Loucy (cell line): ENCODE measurements around the gene IFNB1.
A peak's percentile ranks its signal among the peaks of the same experiment; 100 is the strongest.

ENCODE experiments used
- H2AFZ ChIP-seq: fragments of 200-600 bp; sonication (generic); 2 replicates; pipeline ENCODE4 v1.6.0; 2016; ENCODE audit warnings: antibody characterized with exemption, mild to moderate bottlenecking, low read length, moderate library complexity
- H3F3A ChIP-seq: fragments of 200-600 bp; 2 replicates; pipeline ENCODE4 v1.6.0; 2016; ENCODE audit warnings: antibody characterized with exemption, low read depth, mild to moderate bottlenecking
- H3K27me3 ChIP-seq: fragments of 200-600 bp; sonication (generic); 2 replicates; pipeline ENCODE4 v1.6.1; 2014; ENCODE audit warnings: low read length, mild to moderate bottlenecking; ENCODE audit not compliant: insufficient read depth, poor library complexity, severe bottlenecking
- H3K36me3 ChIP-seq: fragments of 200-600 bp; sonication (generic); 2 replicates; pipeline ENCODE4 v1.6.1; 2016; ENCODE audit warnings: low read length; ENCODE audit not compliant: insufficient read depth
- H3K4me1 ChIP-seq: fragments of 200-600 bp; sonication (generic); 2 replicates; pipeline ENCODE4 v1.5.1; 2014; ENCODE audit warnings: low read length, mild to moderate bottlenecking; ENCODE audit not compliant: insufficient read depth, poor library complexity, severe bottlenecking
- H3K4me2 ChIP-seq: fragments of 200-600 bp; sonication (generic); 2 replicates; pipeline ENCODE4 v1.6.0; 2014; ENCODE audit warnings: antibody characterized with exemption, low read length, low read depth, mild to moderate bottlenecking; ENCODE audit not compliant: poor library complexity, severe bottlenecking
- H3K4me3 ChIP-seq: fragments of 200-600 bp; sonication (generic); 2 replicates; pipeline ENCODE4 v1.5.1; 2014; ENCODE audit warnings: low read length, mild to moderate bottlenecking, mixed read lengths; ENCODE audit not compliant: poor library complexity, severe bottlenecking
- H3K79me2 ChIP-seq: fragments of 200-600 bp; sonication (generic); 2 replicates; pipeline ENCODE4 v1.6.1; 2014; ENCODE audit warnings: low read length; ENCODE audit not compliant: insufficient read depth
- H3K9ac ChIP-seq: fragments of 200-600 bp; sonication (generic); 2 replicates; pipeline ENCODE4 v1.6.0; 2014; ENCODE audit warnings: mild to moderate bottlenecking, low read depth, low read length, moderate library complexity; ENCODE audit not compliant: poor library complexity, severe bottlenecking
- H3K9me2 ChIP-seq: fragments of 200-600 bp; sonication (generic); replicated peaks from 2 replicates; pipeline ENCODE4 v1.6.1; 2016; ENCODE audit warnings: low read depth, low read length, mixed read lengths
- H3K9me3 ChIP-seq: fragments of 200-600 bp; sonication (generic); 2 replicates; pipeline ENCODE4 v1.6.1; 2014; ENCODE audit warnings: mild to moderate bottlenecking, antibody characterized with exemption, low read length, low read depth; ENCODE audit not compliant: insufficient read depth
- H4K20me1 ChIP-seq: fragments of 200-600 bp; sonication (generic); 2 replicates; pipeline ENCODE4 v1.6.0; 2014; ENCODE audit warnings: antibody characterized with exemption, low read length, mild to moderate bottlenecking; ENCODE audit not compliant: insufficient read depth, poor library complexity, severe bottlenecking
- CTCF ChIP-seq: fragments of 200-600 bp; sonication (generic); conservative IDR thresholded peaks from 2 replicates; pipeline ENCODE4 v1.5.1; 2014; ENCODE audit warnings: mild to moderate bottlenecking, antibody characterized with exemption, low read length
- EZH2phosphoT487 ChIP-seq: fragments of 200-600 bp; IDR thresholded peaks from 2 replicates; pipeline ENCODE4 v1.6.1; 2018; ENCODE audit warnings: antibody characterized with exemption, mild to moderate bottlenecking, moderate library complexity, borderline replicate concordance

The IFNB1 gene

GRCh38 chr9:21070906-21071305 is 6.8 kb downstream of the IFNB1 start:
- Histone ChIP-seq H2AFZ (no peak overlapping the region), H4K20me1 (no peaks in the 10 kb centered on the region), H3K4me2 (no peak overlapping the region), H3F3A (no peaks in the 10 kb centered on the region), H3K36me3 (no peaks in the 10 kb centered on the region), H3K4me3 (no peak overlapping the region), H3K9me2 (no peaks in the 10 kb centered on the region), H3K4me1 (peaks cover 20% of the 10 kb centered on the region), H3K9ac (no peak overlapping the region), H3K27me3 (no peaks in the 10 kb centered on the region), H3K79me2 (no peaks in the 10 kb centered on the region), H3K9me3 (no peaks in the 10 kb centered on the region)
- TF ChIP-seq EZH2phosphoT487, result no peak
- no peak for TF ChIP-seq CTCF

GRCh38 chr9:21070171-21070571 is 7.6 kb downstream of the IFNB1 start:
- H3K9ac ChIP-seq, result no peak overlapping the region
- H4K20me1 ChIP-seq, result no peaks in the 10 kb centered on the region
- H3K4me1 ChIP-seq, result peaks cover 20% of the 10 kb centered on the region
- no peaks in the 10 kb centered on the region for H3K9me3 ChIP-seq
- TF ChIP-seq CTCF, result peak; percentile 28; the same call in 1 of the 2 replicates
- no peak for TF ChIP-seq EZH2phosphoT487
- H2AFZ ChIP-seq, result peak overlapping the region; percentile 30; the same call in 1 of the 2 replicates
- H3K4me3 ChIP-seq, result no peak overlapping the region
- no peaks in the 10 kb centered on the region for H3K36me3 ChIP-seq
- no peaks in the 10 kb centered on the region for H3F3A ChIP-seq
- no peaks in the 10 kb centered on the region for H3K79me2 ChIP-seq
- H3K9me2 ChIP-seq, result no peaks in the 10 kb centered on the region
- peak overlapping the region; percentile 28 for H3K4me2 ChIP-seq
- H3K27me3 ChIP-seq, result no peaks in the 10 kb centered on the region

- Histone ChIP-seq H3K9me2 (no peaks in the 10 kb centered on the region), H3K4me2 (peak overlapping the region; percentile 47), H2AFZ (peak overlapping the region; percentile 13; the same call in 1 of the 2 replicates), H3K27me3 (no peaks in the 10 kb centered on the region), H3K36me3 (no peaks in the 10 kb centered on the region), H3K9me3 (0 out of 2 replicates have a peak, but pooled peaks cover 2% of the 10 kb centered on the region), H3F3A (peaks cover 17% of the 10 kb centered on the region), H3K9ac (peak overlapping the region; percentile 40), H3K4me1 (peaks cover 35% of the 10 kb centered on the region), H3K79me2 (no peaks in the 10 kb centered on the region), H3K4me3 (peak overlapping the region; percentile 18), H4K20me1 (no peaks in the 10 kb centered on the region)
- TF ChIP-seq EZH2phosphoT487 (no peak), CTCF (peak; percentile 39)
These were observed 16.7 kb downstream of the IFNB1 start for GRCh38 chr9:21060919-21061561.
